Activated CD4-positive, alpha-beta T cell treated with anti-CD3 and anti-CD28 coated beads, Interleukin-2, amount 50 U/mL, for 48 hours (primary cell): Measurements from ENCODE around the gene SLC39A11.

Experiments used
- DNase-seq, 2 experiments: peaks; one replicate each; pipeline ENCODE4 v3.0.0-alpha.2; 2020

Gene SLC39A11

GRCh38 chr17:73039282-73039681, 53.2 kb downstream of the SLC39A11 start:
- no peak for DNase-seq

- no peak for DNase-seq
These were observed 61.0 kb downstream of the SLC39A11 start for GRCh38 chr17:73031472-73031871.

GRCh38 chr17:73030995-73031394, 61.5 kb downstream of the SLC39A11 start:
- DNase-seq, result no peak

- DNase-seq, result no peak
These were observed 62.0 kb downstream of the SLC39A11 start for GRCh38 chr17:73030501-73030921.

GRCh38 chr17:73029991-73030390, 62.5 kb downstream of the SLC39A11 start:
- no peak for DNase-seq

GRCh38 chr17:73029021-73029420, 63.5 kb downstream of the SLC39A11 start:
- no peak for DNase-seq

GRCh38 chr17:73028299-73028755, 64.2 kb downstream of the SLC39A11 start:
- DNase-seq, result no peak

- DNase-seq, result no peak
These were observed 65.3 kb downstream of the SLC39A11 start for GRCh38 chr17:73027130-73027741.

- DNase-seq, result no peak
These were observed 67.4 kb downstream of the SLC39A11 start for GRCh38 chr17:73025041-73025560.

- no peak for DNase-seq
These were observed 68.7 kb downstream of the SLC39A11 start for GRCh38 chr17:73023759-73024158.

- no peak for DNase-seq
These were observed 69.8 kb downstream of the SLC39A11 start for GRCh38 chr17:73022694-73023093.

GRCh38 chr17:73021771-73022170, 70.7 kb downstream of the SLC39A11 start:
- no peak for DNase-seq

GRCh38 chr17:73020110-73020509, 72.4 kb downstream of the SLC39A11 start:
- no peak for DNase-seq

GRCh38 chr17:73018599-73018998, 73.9 kb downstream of the SLC39A11 start:
- DNase-seq, result no peak

GRCh38 chr17:73017658-73018057, 74.8 kb downstream of the SLC39A11 start:
- no peak for DNase-seq

- DNase-seq, result no peak
These were observed 76.7 kb downstream of the SLC39A11 start for GRCh38 chr17:73015722-73016276.

GRCh38 chr17:73013816-73014663, 78.4 kb downstream of the SLC39A11 start:
- no peak for DNase-seq

GRCh38 chr17:73013301-73013700, 79.2 kb downstream of the SLC39A11 start:
- DNase-seq, result no peak

GRCh38 chr17:73011016-73011486, 81.4 kb downstream of the SLC39A11 start:
- peak in 1 of 2 experiments; percentile 6 for DNase-seq

- DNase-seq, result no peak
These were observed 82.1 kb downstream of the SLC39A11 start for GRCh38 chr17:73010414-73010813.

GRCh38 chr17:73007407-73007806, 85.1 kb downstream of the SLC39A11 start:
- DNase-seq, result no peak

- DNase-seq, result no peak
These were observed 87.1 kb downstream of the SLC39A11 start for GRCh38 chr17:73005360-73005759.

GRCh38 chr17:73003487-73003886, 89.0 kb downstream of the SLC39A11 start:
- no peak for DNase-seq

- no peak for DNase-seq
These were observed 91.7 kb downstream of the SLC39A11 start for GRCh38 chr17:73000832-73001231.
